HG03442 (cell line): Measurements from ENCODE around the gene ITIH2.

ENCODE experiments used
- ATAC-seq: cut with Tn5 transposase; IDR thresholded peaks from one replicate; pipeline ENCODE4 v1.9.1; 2021; ENCODE audit warnings: mild to moderate bottlenecking, moderate library complexity; ENCODE audit not compliant: unreplicated experiment

Gene ITIH2

DNA sequence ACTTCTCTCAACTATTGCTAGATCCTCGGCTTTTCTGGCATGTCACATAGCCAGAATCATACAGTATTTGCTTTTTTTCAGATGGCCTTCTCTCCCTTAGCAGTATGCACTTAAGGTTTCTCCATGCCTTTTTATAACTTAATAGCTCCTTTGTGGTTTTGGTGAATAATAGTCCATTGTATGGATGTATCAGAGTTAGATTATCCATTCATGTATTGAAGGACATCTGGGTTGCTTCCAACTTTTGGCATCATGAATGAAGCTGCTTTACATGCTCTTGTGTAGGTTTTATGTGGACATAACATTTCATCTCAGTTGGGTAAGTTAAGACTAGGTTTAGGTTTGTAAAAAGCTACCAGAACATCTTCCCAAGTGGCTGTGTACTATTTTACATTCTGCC is 89.4 kb downstream of the ITIH2 start:
- no peak for ATAC-seq

GRCh38 chr10:7794251-7795026 is 91.3 kb downstream of the ITIH2 start:
- ATAC-seq, result no peak

DNA sequence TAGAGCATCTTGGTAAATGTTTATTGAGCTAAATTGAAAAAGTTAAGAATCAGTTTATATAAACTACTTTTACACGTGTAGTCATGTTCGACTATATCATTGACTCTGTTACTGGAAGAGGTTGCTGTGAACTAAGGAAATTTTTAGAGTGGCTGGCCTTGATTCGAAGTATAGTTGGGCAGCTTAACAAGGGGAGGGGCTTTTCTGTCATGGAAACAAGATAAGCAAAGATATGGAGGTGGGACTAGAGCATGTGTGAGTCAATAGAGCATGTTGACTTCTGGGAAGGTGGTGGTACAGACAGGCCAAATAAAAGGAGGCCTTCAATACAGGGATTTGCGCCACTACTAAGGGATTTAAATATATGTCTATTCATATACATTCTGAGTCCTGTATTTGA is 92.5 kb downstream of the ITIH2 start:
- ATAC-seq, result no peak

DNA sequence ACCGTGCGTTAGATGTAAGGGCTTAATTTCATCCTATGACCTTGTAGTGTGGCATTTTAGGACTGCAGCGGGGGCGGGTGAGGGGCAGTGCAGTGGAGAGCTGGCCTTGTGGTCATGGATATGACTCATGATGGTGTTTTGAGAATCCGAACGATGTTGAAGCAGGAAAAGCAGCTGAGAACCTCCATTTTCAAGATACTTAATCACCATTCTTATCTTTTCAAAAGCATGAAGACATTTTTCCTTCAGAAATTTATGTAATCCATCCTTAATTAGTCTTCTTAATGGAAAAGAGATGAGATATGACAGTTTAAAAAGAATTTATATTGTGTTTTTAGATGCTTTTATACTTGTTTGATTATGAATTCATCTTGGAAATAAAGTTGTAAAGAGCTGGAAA is 94.5 kb downstream of the ITIH2 start:
- no peak for ATAC-seq
